Measurements from ENCODE around the gene SLC25A47. TPM values are rescaled to one million over a fixed set of nuclear protein-coding genes. Genes with fewer than 3 reads are reported as not detected.

The SLC25A47 gene
- total and polyA plus RNA-seq, 9 of the 15 experiments (the other 6 are each of a cell fraction or from before 2014, with no cell fraction given), result 0.09 to 0.23 (median 0.22) TPM; not detected in 6

GRCh38 chr14:100375266-100375962 is 52.3 kb downstream of the SLC25A47 start (continued):
- TF ChIP-seq MTA3 (IDR thresholded peaks at IDR 0.05; ENCODE audit: borderline replicate concordance), result no peak
- TF ChIP-seq ZBTB17 (CRISPR knock-in tag; IDR thresholded peaks at IDR 0.05), result no peak
- peak; percentile 42 for TF ChIP-seq RFX1 (IDR thresholded peaks at IDR 0.05)
- no peak for TF ChIP-seq CXXC5 (CRISPR knock-in tag; IDR thresholded peaks at IDR 0.05)
- TF ChIP-seq NFYB (IDR thresholded peaks at IDR 0.05; ENCODE audit: extremely low read depth, insufficient read length), result peak; percentile 66
- TF ChIP-seq IRF2 (CRISPR knock-in tag; IDR thresholded peaks at IDR 0.05), result no peak
- TF ChIP-seq IRF9 (tag; IDR thresholded peaks at IDR 0.05), result peak; percentile 67; the same call in 1 of the 2 replicates
- TF ChIP-seq TAF1 (IDR thresholded peaks at IDR 0.05; ENCODE audit: control insufficient read depth, extremely low read depth, insufficient read depth, low read length, severe bottlenecking), result peak; percentile 70
- peak; percentile 94 for TF ChIP-seq VEZF1 (CRISPR knock-in tag; IDR thresholded peaks at IDR 0.05)
- TF ChIP-seq NBN (IDR thresholded peaks at IDR 0.05; ENCODE audit: low read depth), result 0 out of 2 replicates have a peak, but pooled peaks have one; percentile 18
- TF ChIP-seq SOX6 (IDR thresholded peaks at IDR 0.05), result 0 out of 2 replicates have a peak, but pooled peaks have one; percentile 9
- peak in 1 of 2 experiments; percentile 70; a peak in 1 of 4 replicates for TF ChIP-seq UBTF (IDR thresholded peaks at IDR 0.05; ENCODE audit: borderline replicate concordance in 1 of 2, low read depth in 2 of 2, low read length in 2 of 2)
- peak; percentile 97 for TF ChIP-seq ATF4 (CRISPR knock-in tag; IDR thresholded peaks at IDR 0.05)
- TF ChIP-seq BRD4 (IDR thresholded peaks at IDR 0.05), result peak; percentile 97
- no peak for TF ChIP-seq POU5F1 (IDR thresholded peaks at IDR 0.05; ENCODE audit: borderline replicate concordance, low read depth, low read length, partially characterized antibody)
- peak; percentile 43; the same call in 1 of the 2 replicates for TF ChIP-seq FOSL1 (tag; conservative IDR thresholded peaks at IDR 0.05)
- no peak for TF ChIP-seq HMGN3 (IDR thresholded peaks at IDR 0.05; ENCODE audit: borderline replicate concordance, extremely low read depth, insufficient read length, low read depth, low read length)
- peak; percentile 50 for TF ChIP-seq TAF9B (IDR thresholded peaks at IDR 0.05; ENCODE audit: partially characterized antibody)
- TF ChIP-seq SNIP1 (IDR thresholded peaks at IDR 0.05; ENCODE audit: low read depth), result no peak
- TF ChIP-seq PHF8 (IDR thresholded peaks at IDR 0.05; ENCODE audit: borderline replicate concordance, low read length), result peak; percentile 13; the same call in 1 of the 2 replicates
- TF ChIP-seq LEF1 (IDR thresholded peaks at IDR 0.05), result peak; percentile 45; the same call in 1 of the 2 replicates
- peak; percentile 75; the same call in 1 of the 2 replicates for TF ChIP-seq SUPT5H (IDR thresholded peaks at IDR 0.05)
- 0 out of 2 replicates have a peak, but pooled peaks have one; percentile 31 for TF ChIP-seq ARID1B (IDR thresholded peaks at IDR 0.05)

Data from K562 (cell line).